Endothelial cell of umbilical vein (primary cell): ENCODE data around the gene RGS7. TPM values are rescaled to one million over a fixed set of nuclear protein-coding genes. Genes with fewer than 3 reads are reported as not detected.

Experiments
- BruUV-seq: library from RNA; stranded (reverse); fragments of 400-500 nt; replicated peaks from 2 replicates; lab custom pipeline; 2021; lab: Mats Ljungman, UMichigan
- CTCF ChIA-PET: fragments of 300-600, 350-600 bp; sonication (Branson Sonifier 250); formaldehyde crosslinking; loops from one replicate; lab custom pipeline; 2021; ENCODE audit warnings: antibody characterized with exemption, inconsistent platforms; lab: Charles Lee
- POLR2A ChIA-PET: fragments of 300-600, 350-600 bp; sonication (Branson Sonifier 250); formaldehyde crosslinking; loops from one replicate; lab custom pipeline; 2021; ENCODE audit warnings: antibody characterized with exemption, inconsistent platforms; lab: Charles Lee
- DNase-seq: peaks from one replicate; pipeline ENCODE4 v3.0.0-alpha.2; 2011; ENCODE audit warnings: low read depth, low spot score
- FAIRE-seq: peaks from 2 replicates; lab custom pipeline; 2011; peaks lifted over from hg19 to GRCh38; lab: Jason Lieb, UNC
- H2AFZ ChIP-seq: 2 replicates; pipeline ENCODE4 v1.6.0; 2012; ENCODE audit warnings: low read depth, low read length, control low read depth, inconsistent platforms
- H3K27ac ChIP-seq: 2 replicates; pipeline ENCODE4 v1.5.1; 2011; ENCODE audit warnings: low read depth, mild to moderate bottlenecking, control low read depth, low read length, moderate library complexity; ENCODE audit not compliant: insufficient read depth
- H3K27me3 ChIP-seq, 2 experiments: 2 replicates each; pipeline versions ENCODE4 v1.6.0 to v1.6.1; 2011; ENCODE audit warnings: low read length in 2 of 2, mixed read lengths in 1 of 2; ENCODE audit not compliant: control insufficient read depth in 2 of 2, insufficient read depth in 2 of 2
- H3K36me3 ChIP-seq, 2 experiments: 2 replicates in 1 of 2; 3 replicates in 1 of 2; pipeline ENCODE4 v1.5.1; 2011; ENCODE audit warnings: low read length in 2 of 2, mild to moderate bottlenecking in 1 of 2, moderate library complexity in 1 of 2; ENCODE audit not compliant: control insufficient read depth in 2 of 2, insufficient read depth in 2 of 2; ENCODE audit errors: extremely low read depth in 1 of 2
- H3K4me1 ChIP-seq: 3 replicates; pipeline ENCODE4 v1.5.1; 2011; ENCODE audit warnings: mild to moderate bottlenecking, low read length; ENCODE audit not compliant: control insufficient read depth, insufficient read depth; ENCODE audit errors: extremely low read depth
- H3K4me2 ChIP-seq: 2 replicates; pipeline ENCODE4 v1.6.1; 2011; ENCODE audit warnings: low read length, control low read depth, mixed read lengths; ENCODE audit not compliant: insufficient read depth
- H3K4me3 ChIP-seq, 3 experiments: fragments of 200-600 bp in 1 of 3; sonication (generic), shearing (Covaris generic) in 1 of 3; replicated peaks in 1 of 3; 2 replicates each; pipeline ENCODE4 v1.5.1; 2011 to 2016; ENCODE audit warnings: control low read depth in 3 of 3, low read length in 3 of 3, mild to moderate bottlenecking in 2 of 3, inconsistent platforms in 1 of 3, low read depth in 1 of 3, moderate library complexity in 1 of 3; ENCODE audit not compliant: insufficient read depth in 1 of 3
- H3K79me2 ChIP-seq: 2 replicates; pipeline ENCODE4 v1.6.0; 2012; ENCODE audit warnings: low read length, inconsistent platforms; ENCODE audit not compliant: control insufficient read depth, insufficient read depth
- H3K9ac ChIP-seq: replicated peaks from 2 replicates; pipeline ENCODE3; 2011; ENCODE audit warnings: low read length, control low read depth; ENCODE audit not compliant: insufficient read depth; ENCODE audit errors: extremely low read depth
- H3K9me1 ChIP-seq: replicated peaks from 3 replicates; pipeline ENCODE4 v1.6.0; 2011; ENCODE audit warnings: mild to moderate bottlenecking, low read length; ENCODE audit not compliant: control insufficient read depth, insufficient read depth; ENCODE audit errors: extremely low read depth
- H3K9me3 ChIP-seq: replicated peaks from 2 replicates; pipeline ENCODE4 v1.5.1; 2012; ENCODE audit warnings: low read length, inconsistent platforms; ENCODE audit not compliant: control insufficient read depth, insufficient read depth
- H4K20me1 ChIP-seq: replicated peaks from 2 replicates; pipeline ENCODE3; 2011; ENCODE audit warnings: mild to moderate bottlenecking, low read length; ENCODE audit not compliant: control insufficient read depth, insufficient read depth; ENCODE audit errors: extremely low read depth
- CTCF ChIP-seq, 2 donors: IDR thresholded peaks; 1 replicate in 1 of 2; 2 replicates in 1 of 2; pipeline ENCODE4 v1.5.1; 2011; ENCODE audit warnings: low read length in 2 of 2, mild to moderate bottlenecking in 2 of 2, moderate library complexity in 2 of 2, control low read depth in 1 of 2, inconsistent platforms in 1 of 2, low read depth in 1 of 2; ENCODE audit not compliant: insufficient read depth in 1 of 2; ENCODE audit errors: extremely low read depth in 1 of 2
- EZH2 ChIP-seq: IDR thresholded peaks from 2 replicates; pipeline ENCODE4 v1.6.1; 2012; ENCODE audit warnings: borderline replicate concordance, low read depth, mild to moderate bottlenecking, moderate library complexity, low read length, inconsistent platforms; ENCODE audit not compliant: severe bottlenecking
- FOS ChIP-seq: IDR thresholded peaks from 2 replicates; pipeline ENCODE4 v1.6.1; 2011; ENCODE audit warnings: mild to moderate bottlenecking, low read length, moderate library complexity, borderline replicate concordance; ENCODE audit not compliant: insufficient read depth
- GATA2 ChIP-seq: IDR thresholded peaks from 2 replicates; pipeline ENCODE4 v1.7.0; 2011; ENCODE audit warnings: low read depth, mild to moderate bottlenecking, moderate library complexity, mixed read lengths, low read length; ENCODE audit not compliant: insufficient read length, insufficient read depth
- JUN ChIP-seq: IDR thresholded peaks from 2 replicates; pipeline ENCODE4 v1.6.1; 2011; ENCODE audit warnings: borderline replicate concordance, low read depth; ENCODE audit not compliant: insufficient read length, insufficient read depth
- MAX ChIP-seq: IDR thresholded peaks from 2 replicates; pipeline ENCODE4 v1.6.1; 2011; ENCODE audit not compliant: insufficient read depth, insufficient read length
- MYC ChIP-seq: IDR thresholded peaks from one replicate; pipeline ENCODE4 v1.6.1; 2011; ENCODE audit warnings: mild to moderate bottlenecking, low read depth, low read length
- POLR2AphosphoS5 ChIP-seq: IDR thresholded peaks from 2 replicates; pipeline ENCODE4 v1.6.1; 2012; ENCODE audit warnings: low read depth, mild to moderate bottlenecking, control low read depth, low read length, moderate library complexity; ENCODE audit not compliant: insufficient read depth
- dilution Hi-C: fragments of 300-500 bp; cut with MboI; formaldehyde crosslinking; loops from one replicate; pipeline ENCODE4 v1.15.0; 2019; ENCODE audit warnings: low sequenced_read_pairs; ENCODE audit not compliant: extremely low pct_ligation_motif_present
- intact Hi-C: fragments of 100-400 bp; cut with micrococcal nuclease; formaldehyde crosslinking; loops from one replicate; pipeline ENCODE4 v1.10.0; 2022
- polyA plus RNA-seq, 4 experiments: library from polyadenylated mRNA; depleted of rRNA in 3 of 4; stranded (reverse) in 3 of 4; unstranded in 1 of 4; fragments of >200 nt; gene quantifications; 2 replicates each; pipeline versions ENCODE4 v1.2.1 to v1.2.3, GENCODE V29; 2011 to 2012; ENCODE audit warnings: missing spikeins in 1 of 4
- total RNA-seq: library from RNA; stranded (reverse); gene quantifications from 2 replicates; pipeline ENCODE4 v1.2.3, GENCODE V29; 2021

Gene RGS7
- total and polyA plus RNA-seq, 2 donors (not counting 3 experiments of a cell fraction or from before 2014, with no cell fraction given) = 0.43 to 0.44 TPM

DNA sequence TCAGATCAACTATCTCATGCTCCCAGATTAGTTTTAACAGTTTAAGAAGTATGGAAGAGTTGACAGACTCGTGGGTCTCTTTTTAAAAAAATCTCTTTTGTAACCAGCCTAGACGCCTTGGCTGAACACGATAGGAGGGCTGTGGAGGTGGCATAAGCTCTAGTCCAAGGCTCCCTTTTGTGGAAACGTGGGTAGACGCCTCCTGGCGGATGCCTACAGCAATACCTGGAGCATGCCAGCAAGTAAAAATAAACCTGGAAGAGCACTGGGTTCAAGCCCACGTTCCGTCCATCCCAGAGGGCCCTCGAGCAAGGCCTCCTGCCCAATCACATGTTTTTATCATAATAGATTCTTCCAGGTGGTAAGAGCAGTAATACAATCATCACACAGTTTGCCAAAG is 87.9 kb downstream of the RGS7 start:
- POLR2A ChIA-PET = no interaction called here
- no peaks in the 10 kb centered on the region for H3K79me2 ChIP-seq
- H3K4me3 ChIP-seq = no peak overlapping the region
- TF ChIP-seq MAX = no peak
- no peak for TF ChIP-seq FOS
- no peak for TF ChIP-seq POLR2AphosphoS5
- no peak for TF ChIP-seq CTCF (IDR thresholded peaks at IDR 0.05; ENCODE audit: extremely low read depth in 1 of 2, insufficient read depth in 1 of 2, low read depth in 1 of 2, low read length in 2 of 2)
- TF ChIP-seq GATA2 = no peak
- TF ChIP-seq EZH2 = no peak
- TF ChIP-seq JUN = no peak
- TF ChIP-seq MYC = no peak
- H3K9me1 ChIP-seq = no peaks in the 10 kb centered on the region
- no peak overlapping the region for H3K27ac ChIP-seq
- dilution Hi-C loops = no loop called here
- H3K4me2 ChIP-seq = no peak overlapping the region
- intact Hi-C loops = no loop called here
- H3K4me1 ChIP-seq = no peaks in the 10 kb centered on the region
- CTCF ChIA-PET = interaction anchor here (0.6 to 1.9 kb wide), 5 partner anchors 9 to 537 kb away, joined by 3 to 8 read pairs (median 3); no protein-coding TSS in a partner anchor
- FAIRE-seq (no peak), DNase-seq (no peak)
- H4K20me1 ChIP-seq = no peaks in the 10 kb centered on the region
- no TSS peak for BruUV-seq
- H2AFZ ChIP-seq = no peak overlapping the region
- peaks cover 3% of the 10 kb centered on the region for H3K9me3 ChIP-seq
- H3K27me3 ChIP-seq = no peaks in the 10 kb centered on the region
- H3K36me3 ChIP-seq = no peaks in the 10 kb centered on the region
- H3K9ac ChIP-seq = no peak overlapping the region
